ENCODE data around the gene TIMM13. TPM values are rescaled to one million over a fixed set of nuclear protein-coding genes. Genes with fewer than 3 reads are reported as not detected.
"Not testable (repeated sequence)": the region's sequence is repeated elsewhere in the genome, so short reads cannot be mapped to it uniquely, and the experiment has no call there.

TIMM13 gene
- total RNA-seq, 1 donor from 2014 or later: 22.3 TPM

GRCh38 chr19:2417881-2418406, 9.4 kb downstream of the TIMM13 start:
- H4K20me1 ChIP-seq (ENCODE audit: low read depth): peaks cover 3% of the 10 kb centered on the region
- no peak overlapping the region for H3K4me3 Mint-ChIP-seq
- H3K4me1 ChIP-seq: no peaks in the 10 kb centered on the region
- H3K27ac ChIP-seq: no peak overlapping the region
- no peaks in the 10 kb centered on the region for H3K36me3 ChIP-seq
- no peaks in the 10 kb centered on the region for H3K36me3 Mint-ChIP-seq
- no peak overlapping the region for H3K9ac ChIP-seq
- no peaks in the 10 kb centered on the region for H3K9me3 Mint-ChIP-seq
- no peak for DNase-seq (ENCODE audit: low spot score)
- H3K27ac Mint-ChIP-seq: no peak overlapping the region
- peaks cover 6% of the 10 kb centered on the region for H3K27me3 Mint-ChIP-seq (ENCODE audit: insufficient read depth, low read depth)
- no peaks in the 10 kb centered on the region for H3K9me3 ChIP-seq (ENCODE audit: low read depth)
- no peak overlapping the region for H3K4me2 ChIP-seq
- no peak overlapping the region for H3K4me3 ChIP-seq
- no peak for TF ChIP-seq EZH2phosphoT487 (IDR thresholded peaks at IDR 0.05)
- TF ChIP-seq CTCF (IDR thresholded peaks at IDR 0.05): no peak
- TF ChIP-seq EZH2 (IDR thresholded peaks at IDR 0.05): no peak
- no peaks in the 10 kb centered on the region for H3K4me1 Mint-ChIP-seq
- H3F3A ChIP-seq (ENCODE audit: low read depth): no peaks in the 10 kb centered on the region
- H2AFZ ChIP-seq (replicated peaks): no peak overlapping the region
- H3K79me2 ChIP-seq (ENCODE audit: low read depth): no peaks in the 10 kb centered on the region
- no peaks in the 10 kb centered on the region for H3K27me3 ChIP-seq

- not testable (repeated sequence) for H3K4me1 Mint-ChIP-seq; H3F3A ChIP-seq (ENCODE audit: low read depth); H3K27ac Mint-ChIP-seq; DNase-seq (ENCODE audit: low spot score); H3K4me3 ChIP-seq; H3K79me2 ChIP-seq (ENCODE audit: low read depth); H3K27ac ChIP-seq; H3K4me3 Mint-ChIP-seq; H4K20me1 ChIP-seq (ENCODE audit: low read depth); H3K36me3 Mint-ChIP-seq; H3K4me1 ChIP-seq; H3K36me3 ChIP-seq; H2AFZ ChIP-seq (replicated peaks); H3K4me2 ChIP-seq; H3K9me3 ChIP-seq (ENCODE audit: low read depth); H3K27me3 Mint-ChIP-seq (ENCODE audit: insufficient read depth, low read depth); H3K9me3 Mint-ChIP-seq; H3K27me3 ChIP-seq; H3K9ac ChIP-seq
Observed at GRCh38 chr19:2417436-2417835, 9.9 kb downstream of the TIMM13 start.

GRCh38 chr19:2416321-2417097, 10.9 kb downstream of the TIMM13 start:
- Mint-ChIP-seq H3K27me3 (ENCODE audit: insufficient read depth, low read depth) (peaks cover 8% of the 10 kb centered on the region), H3K4me3 (no peak overlapping the region), H3K36me3 (no peaks in the 10 kb centered on the region), H3K9me3 (no peaks in the 10 kb centered on the region), H3K4me1 (no peaks in the 10 kb centered on the region), H3K27ac (no peak overlapping the region)
- Histone ChIP-seq H3K79me2 (ENCODE audit: low read depth) (no peaks in the 10 kb centered on the region), H3K4me2 (no peak overlapping the region), H3K4me1 (no peaks in the 10 kb centered on the region), H3K27ac (no peak overlapping the region), H2AFZ (replicated peaks) (no peak overlapping the region), H3K27me3 (no peaks in the 10 kb centered on the region), H3F3A (ENCODE audit: low read depth) (peaks cover 4% of the 10 kb centered on the region), H3K36me3 (no peaks in the 10 kb centered on the region), H4K20me1 (ENCODE audit: low read depth) (peaks cover 3% of the 10 kb centered on the region), H3K4me3 (no peak overlapping the region), H3K9ac (no peak overlapping the region), H3K9me3 (ENCODE audit: low read depth) (no peaks in the 10 kb centered on the region)
- TF ChIP-seq CTCF (IDR thresholded peaks at IDR 0.05): no peak
- no peak for TF ChIP-seq EZH2 (IDR thresholded peaks at IDR 0.05)
- no peak for TF ChIP-seq EZH2phosphoT487 (IDR thresholded peaks at IDR 0.05)
- no peak for DNase-seq (ENCODE audit: low spot score)

GRCh38 chr19:2415973-2416319, 11.4 kb downstream of the TIMM13 start:
- H3K9me3 Mint-ChIP-seq: no peaks in the 10 kb centered on the region
- Histone ChIP-seq H3K27me3 (no peaks in the 10 kb centered on the region), H3F3A (ENCODE audit: low read depth) (peaks cover 4% of the 10 kb centered on the region), H3K4me3 (no peak overlapping the region), H3K36me3 (no peaks in the 10 kb centered on the region), H3K9me3 (ENCODE audit: low read depth) (no peaks in the 10 kb centered on the region), H3K27ac (no peak overlapping the region), H3K4me1 (no peaks in the 10 kb centered on the region), H4K20me1 (ENCODE audit: low read depth) (peaks cover 3% of the 10 kb centered on the region), H2AFZ (replicated peaks) (no peak overlapping the region), H3K9ac (no peak overlapping the region), H3K79me2 (ENCODE audit: low read depth) (no peaks in the 10 kb centered on the region), H3K4me2 (no peak overlapping the region)
- H3K4me3 Mint-ChIP-seq: no peak overlapping the region
- no peak for DNase-seq (ENCODE audit: low spot score)
- TF ChIP-seq EZH2phosphoT487 (IDR thresholded peaks at IDR 0.05) (no peak), EZH2 (IDR thresholded peaks at IDR 0.05) (no peak), CTCF (IDR thresholded peaks at IDR 0.05) (no peak)
- peaks cover 9% of the 10 kb centered on the region for H3K27me3 Mint-ChIP-seq (ENCODE audit: insufficient read depth, low read depth)
- no peaks in the 10 kb centered on the region for H3K4me1 Mint-ChIP-seq
- no peaks in the 10 kb centered on the region for H3K36me3 Mint-ChIP-seq
- H3K27ac Mint-ChIP-seq: no peak overlapping the region
